H1 (cell line): Measurements from ENCODE around the gene PIEZO1. TPM values are rescaled to one million over a fixed set of nuclear protein-coding genes. Genes with fewer than 3 reads are reported as not detected.
A peak's percentile ranks its signal among the peaks of the same experiment; 100 is the strongest.

Experiments
- CTCF ChIA-PET: fragments of 300-600 bp; sonication (Branson Sonifier 250); formaldehyde crosslinking; loops from one replicate; lab custom pipeline; 2021; ENCODE audit not compliant: partially characterized antibody; lab: Charles Lee
- POLR2A ChIA-PET: fragments of 300-600 bp; sonication (Branson Sonifier 250); formaldehyde crosslinking; loops from one replicate; lab custom pipeline; 2021; ENCODE audit warnings: inconsistent platforms; ENCODE audit not compliant: partially characterized antibody; lab: Charles Lee
- DNase-seq, 2 experiments: peaks; one replicate each; pipeline versions ENCODE4 v3.0.0 to v3.0.0-alpha.2; 2010 to 2022; ENCODE audit warnings: low spot score in 2 of 2, low read depth in 1 of 2, mixed read lengths in 1 of 2
- FAIRE-seq: peaks from 2 replicates; lab custom pipeline; 2011; peaks lifted over from hg19 to GRCh38; lab: Jason Lieb, UNC
- H2AFZ ChIP-seq: 2 replicates; pipeline ENCODE4 v1.8.1; 2012; ENCODE audit warnings: low read length, inconsistent platforms
- H2AK5ac ChIP-seq: 2 replicates; pipeline ENCODE4 v1.6.1; 2013; ENCODE audit warnings: low read depth, low read length
- H2BK120ac ChIP-seq: replicated peaks from 2 replicates; pipeline ENCODE3; 2013; ENCODE audit warnings: low read depth, low read length, inconsistent platforms
- H2BK12ac ChIP-seq: 2 replicates; pipeline ENCODE4 v1.6.1; 2013; ENCODE audit warnings: low read depth, low read length
- H2BK15ac ChIP-seq: 2 replicates; pipeline ENCODE4 v1.6.1; 2013; ENCODE audit warnings: low read length
- H2BK20ac ChIP-seq: 2 replicates; pipeline ENCODE4 v1.6.1; 2013; ENCODE audit warnings: low read length
- H2BK5ac ChIP-seq: 2 replicates; pipeline ENCODE4 v1.6.1; 2013; ENCODE audit warnings: low read depth, low read length
- H3K14ac ChIP-seq: 2 replicates; pipeline ENCODE4 v1.6.1; 2013; ENCODE audit warnings: inconsistent platforms; ENCODE audit not compliant: insufficient read length
- H3K18ac ChIP-seq: 2 replicates; pipeline ENCODE4 v1.6.1; 2013; ENCODE audit warnings: low read length; ENCODE audit errors: extremely low read depth
- H3K23ac ChIP-seq: 2 replicates; pipeline ENCODE4 v1.6.1; 2013; ENCODE audit warnings: inconsistent platforms; ENCODE audit not compliant: insufficient read length
- H3K23me2 ChIP-seq: 2 replicates; pipeline ENCODE4 v1.6.1; 2013; ENCODE audit warnings: low read depth, low read length
- H3K27ac ChIP-seq: 2 replicates; pipeline ENCODE4 v1.6.1; 2011; ENCODE audit warnings: low read depth, low read length, inconsistent platforms
- H3K27me3 ChIP-seq, 4 experiments: replicated peaks in 1 of 4; 1 replicate in 1 of 4; 2 replicates in 3 of 4; pipeline versions ENCODE4 v1.6.1 to v1.8.1; 2011 to 2013; ENCODE audit warnings: low read length in 3 of 4, mild to moderate bottlenecking in 3 of 4, inconsistent platforms in 2 of 4, mixed read lengths in 2 of 4, moderate library complexity in 1 of 4; ENCODE audit not compliant: control insufficient read depth in 3 of 4, insufficient read depth in 3 of 4; ENCODE audit errors: extremely low read depth in 1 of 4
- H3K36me3 ChIP-seq, 4 experiments: 2 replicates each; pipeline versions ENCODE4 v1.6.1 to v1.8.1; 2011 to 2013; ENCODE audit warnings: mild to moderate bottlenecking in 4 of 4, low read length in 3 of 4, moderate library complexity in 2 of 4, control low read depth in 1 of 4, inconsistent platforms in 1 of 4; ENCODE audit not compliant: insufficient read depth in 4 of 4, control insufficient read depth in 2 of 4
- H3K4ac ChIP-seq: replicated peaks from 2 replicates; pipeline ENCODE3; 2013; ENCODE audit warnings: low read length, low read depth, mixed read lengths, inconsistent platforms; ENCODE audit not compliant: insufficient read length
- H3K4me1 ChIP-seq, 4 experiments: replicated peaks in 1 of 4; 1 replicate in 1 of 4; 2 replicates in 3 of 4; pipeline versions ENCODE4 v1.6.1 to v1.8.1; 2011 to 2013; ENCODE audit warnings: low read length in 3 of 4, inconsistent platforms in 2 of 4, mixed read lengths in 1 of 4; ENCODE audit not compliant: insufficient read depth in 4 of 4, control insufficient read depth in 3 of 4
- H3K4me2 ChIP-seq, 2 experiments: 2 replicates each; pipeline versions ENCODE4 v1.6.1 to v1.8.1; 2011 to 2013; ENCODE audit warnings: low read depth in 2 of 2, low read length in 2 of 2, control low read depth in 1 of 2, inconsistent platforms in 1 of 2, mild to moderate bottlenecking in 1 of 2; ENCODE audit not compliant: insufficient read depth in 1 of 2
- H3K4me3 ChIP-seq, 4 experiments: fragments of 200-600, 300-600 bp in 1 of 4; sonication (generic), shearing (Covaris generic), sonication (Bioruptor Twin) in 1 of 4; 2 replicates each; pipeline versions ENCODE4 v1.5.1 to v1.8.1; 2011 to 2016; ENCODE audit warnings: low read length in 4 of 4, low read depth in 3 of 4, control low read depth in 2 of 4, inconsistent platforms in 2 of 4, mild to moderate bottlenecking in 2 of 4, mixed read lengths in 1 of 4, moderate library complexity in 1 of 4; ENCODE audit not compliant: insufficient read depth in 2 of 4; ENCODE audit errors: extremely low read depth in 1 of 4
- H3K56ac ChIP-seq: replicated peaks from 2 replicates; pipeline ENCODE3; 2013; ENCODE audit warnings: low read depth, mild to moderate bottlenecking, mixed read lengths, low read length, inconsistent platforms; ENCODE audit not compliant: insufficient read length
- H3K79me1 ChIP-seq: 2 replicates; pipeline ENCODE4 v1.6.1; 2013; ENCODE audit warnings: low read depth, low read length, control low read depth
- H3K79me2 ChIP-seq, 2 experiments: 2 replicates each; pipeline versions ENCODE4 v1.6.1 to v1.8.1; 2012 to 2013; ENCODE audit warnings: low read length in 2 of 2, mild to moderate bottlenecking in 2 of 2, inconsistent platforms in 1 of 2; ENCODE audit not compliant: insufficient read depth in 2 of 2, control insufficient read depth in 1 of 2
- H3K9ac ChIP-seq, 4 experiments: replicated peaks in 1 of 4; 1 replicate in 1 of 4; 2 replicates in 3 of 4; pipeline versions ENCODE4 v1.6.1 to v1.8.1; 2011 to 2013; ENCODE audit warnings: low read depth in 3 of 4, low read length in 3 of 4, control low read depth in 2 of 4, mild to moderate bottlenecking in 2 of 4, moderate library complexity in 2 of 4, inconsistent platforms in 1 of 4; ENCODE audit errors: extremely low read depth in 1 of 4
- H3K9me3 ChIP-seq, 2 experiments: 2 replicates each; pipeline versions ENCODE4 v1.6.1 to v1.8.1; 2012 to 2013; ENCODE audit warnings: mild to moderate bottlenecking in 2 of 2, moderate library complexity in 2 of 2, control low read depth in 1 of 2, inconsistent platforms in 1 of 2, low read depth in 1 of 2, low read length in 1 of 2, mixed read lengths in 1 of 2; ENCODE audit not compliant: insufficient read depth in 2 of 2
- H4K20me1 ChIP-seq, 2 experiments: replicated peaks in 1 of 2; 2 replicates each; pipeline versions ENCODE3 to v1.8.1; 2011 to 2013; ENCODE audit warnings: inconsistent platforms in 2 of 2, low read length in 2 of 2, mild to moderate bottlenecking in 1 of 2; ENCODE audit not compliant: insufficient read depth in 2 of 2, control insufficient read depth in 1 of 2
- H4K5ac ChIP-seq: 2 replicates; pipeline ENCODE4 v1.6.1; 2013; ENCODE audit warnings: low read length, low read depth, mixed read lengths, inconsistent platforms; ENCODE audit not compliant: insufficient read length
- H4K8ac ChIP-seq: 2 replicates; pipeline ENCODE4 v1.8.0; 2013; ENCODE audit warnings: mild to moderate bottlenecking, moderate library complexity, low read length, inconsistent platforms; ENCODE audit not compliant: insufficient read depth; ENCODE audit errors: extremely low read depth
- H4K91ac ChIP-seq: replicated peaks from 2 replicates; pipeline ENCODE3; 2013; ENCODE audit warnings: low read length, mixed read lengths, inconsistent platforms; ENCODE audit not compliant: insufficient read length
- RFX5 ChIP-seq: IDR thresholded peaks from 2 replicates; pipeline ENCODE4 v1.6.1; 2011; ENCODE audit warnings: low read depth, low read length, improper control_type of control experiment, borderline replicate concordance
- WGBS, 2 experiments: shearing (Covaris generic) in 1 of 2; methylation state at CpG; one replicate each; pipeline versions ENCODE4 v1.1.6 to v1.1.7; 2013 to 2015; ENCODE audit warnings: low lambda C conversion rate in 2 of 2, mixed read lengths in 2 of 2, inconsistent platforms in 1 of 2, low coverage in 1 of 2, missing lambda C conversion rate in 1 of 2; ENCODE audit not compliant: insufficient replicate concordance in 2 of 2, insufficient coverage in 1 of 2, insufficient read length in 1 of 2; ENCODE audit errors: extremely low coverage in 1 of 2, missing lambda C conversion rate in 1 of 2; 5-methylcytosine and 5-hydroxymethylcytosine counted together
- polyA plus RNA-seq, 7 experiments: library from polyadenylated mRNA; depleted of rRNA in 3 of 7; stranded (reverse) in 5 of 7; unstranded in 2 of 7; fragments of >200 nt in 5 of 7; fragments of 200-250 nt in 2 of 7; gene quantifications; 1 replicate in 5 of 7; 2 replicates in 1 of 7; 4 replicates in 1 of 7; pipeline versions ENCODE4 v1.2.1 to v1.2.3, GENCODE V29; 2011 to 2013; ENCODE audit warnings: missing spikeins in 2 of 7, mixed read lengths in 2 of 7
- total RNA-seq: library from RNA; stranded (reverse); fragmentation: NEBNext Ultra II Directional; extraction: Animal tissue kit (Norgen Biotek cat#: 25700); gene quantifications from 2 replicates; pipeline ENCODE4 v1.2.1, GENCODE V29; 2021

The PIEZO1 gene
- total and polyA plus RNA-seq, 2 of the 8 experiments (the other 6 are each of a cell fraction or from before 2014, with no cell fraction given): 42.3 to 67.5 TPM

DNA sequence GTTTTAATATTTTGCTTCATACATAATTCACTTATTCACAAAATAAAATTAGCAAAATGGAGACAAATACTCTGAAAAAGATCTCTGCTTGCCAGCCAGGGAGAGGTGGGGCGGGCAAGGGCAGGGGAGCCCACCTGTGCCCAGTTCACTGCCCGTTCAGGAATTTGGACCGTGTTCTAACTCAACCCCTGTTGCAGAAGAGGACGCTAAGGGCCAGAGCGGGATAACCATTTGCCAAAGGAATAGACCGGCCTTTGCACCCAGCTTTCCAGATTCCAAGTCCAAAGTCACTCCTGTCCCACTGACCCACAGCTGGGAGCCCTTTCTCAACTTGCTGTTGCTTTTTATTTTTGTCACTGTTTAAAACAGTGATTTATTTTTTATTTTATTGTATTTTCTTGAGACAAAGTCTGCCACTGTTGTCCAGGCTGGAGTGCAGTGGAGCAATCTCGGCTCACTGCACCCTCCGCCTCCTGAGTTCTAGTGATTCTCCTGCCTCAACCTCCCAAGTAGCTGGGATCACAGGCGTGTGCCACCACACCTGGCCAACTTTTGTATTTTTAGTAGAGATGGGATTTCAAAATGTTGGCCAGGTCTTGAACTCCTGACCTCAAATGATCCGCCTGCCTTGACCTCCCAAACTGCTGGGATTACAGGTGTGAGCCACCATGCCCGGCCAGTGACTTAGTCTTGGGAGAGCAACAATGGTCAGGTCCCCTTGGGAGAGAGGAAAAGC, 2.7 kb upstream of the PIEZO1 start:
- H4K8ac ChIP-seq: no peak overlapping the region
- H3K4me1 ChIP-seq: peaks cover 0 to 26% (median 16%) of the 10 kb centered on the region in 4 experiments; a peak in 6 of 7 replicates
- H3K79me2 ChIP-seq: peaks cover 0 to 7% of the 10 kb centered on the region in 2 experiments; a peak in 1 of 4 replicates
- no peak for TF ChIP-seq RFX5
- H3K23ac ChIP-seq: no peak overlapping the region
- H3K4me3 ChIP-seq: no peak overlapping the region
- H3K9me3 ChIP-seq: no peaks in the 10 kb centered on the region
- H3K14ac ChIP-seq: no peak overlapping the region
- H2BK12ac ChIP-seq: no peak overlapping the region
- WGBS, 2 experiments: 88% methylated on average over 11 of the region's 11 CpGs; no CpG with 5 or more reads in 1 of the 2 experiments
- H3K4me2 ChIP-seq: no peak overlapping the region
- POLR2A ChIA-PET: interaction anchor here (0.8 to 3.3 kb wide), 4 partner anchors 12 to 40 kb away, joined by 3 to 16 read pairs (median 3); no protein-coding TSS in a partner anchor
- peaks cover 0 to 6% (median 3%) of the 10 kb centered on the region in 4 experiments; a peak in 3 of 7 replicates for H3K27me3 ChIP-seq
- FAIRE-seq (no peak), DNase-seq (no peak)
- H3K79me1 ChIP-seq: no peaks in the 10 kb centered on the region
- CTCF ChIA-PET: interaction anchor here (0.5 to 3.0 kb wide), 10 partner anchors 9 to 311 kb away, joined by 3 to 9 read pairs (median 4); partner anchors contain the start of gene CDT1
- no peak overlapping the region for H2AFZ ChIP-seq
- no peak overlapping the region for H2BK20ac ChIP-seq
- peaks cover 6% of the 10 kb centered on the region; the same call in 1 of the 2 replicates for H3K23me2 ChIP-seq
- H2BK5ac ChIP-seq: no peak overlapping the region
- no peak overlapping the region for H3K56ac ChIP-seq
- H3K36me3 ChIP-seq: no peaks in the 10 kb centered on the region
- peaks cover 0 to 5% of the 10 kb centered on the region in 2 experiments for H4K20me1 ChIP-seq
- H3K18ac ChIP-seq: peak overlapping the region; percentile 9; the same call in 1 of the 2 replicates
- H2BK15ac ChIP-seq: peak overlapping the region; percentile 61; the same call in 1 of the 2 replicates
- H3K9ac ChIP-seq: no peak overlapping the region
- H2BK120ac ChIP-seq: no peak overlapping the region
- no peak overlapping the region for H3K4ac ChIP-seq
- no peak overlapping the region for H2AK5ac ChIP-seq
- no peak overlapping the region for H4K5ac ChIP-seq
- peak overlapping the region; percentile 31 for H4K91ac ChIP-seq
- H3K27ac ChIP-seq: no peak overlapping the region
